GM21825 (cell line): Measurements from ENCODE around the gene TMSB4X.
"Not testable (repeated sequence)": the region's sequence is repeated elsewhere in the genome, so short reads cannot be mapped to it uniquely, and the experiment has no call there.

ENCODE experiments used
- ATAC-seq: cut with Tn5 transposase; IDR thresholded peaks from one replicate; pipeline ENCODE4 v1.9.1; 2021; ENCODE audit warnings: mild to moderate bottlenecking, moderate library complexity; ENCODE audit not compliant: unreplicated experiment

Gene TMSB4X

GRCh38 chrX:12975991-12976558, 1.2 kb downstream of the TMSB4X start:
- no peak for ATAC-seq

GRCh38 chrX:12976819-12977732, 2.2 kb downstream of the TMSB4X start:
- ATAC-seq, result not testable (repeated sequence)

GRCh38 chrX:12977761-12978204, 2.9 kb downstream of the TMSB4X start:
- ATAC-seq, result no peak

- ATAC-seq, result peak; percentile 51
Measured at GRCh38 chrX:12978205-12979025, 3.5 kb downstream of the TMSB4X start.

- no peak for ATAC-seq
Measured at GRCh38 chrX:12979026-12979607, 4.2 kb downstream of the TMSB4X start.

- no peak for ATAC-seq
Measured at GRCh38 chrX:12979616-12980015, 4.7 kb downstream of the TMSB4X start.

GRCh38 chrX:12980039-12980438, 5.1 kb downstream of the TMSB4X start:
- not testable (repeated sequence) for ATAC-seq

GRCh38 chrX:12981880-12982279, 7.0 kb downstream of the TMSB4X start:
- ATAC-seq, result no peak

GRCh38 chrX:12984603-12985319, 9.9 kb downstream of the TMSB4X start:
- peak; percentile 62 for ATAC-seq

GRCh38 chrX:12985331-12985730, 10.4 kb downstream of the TMSB4X start:
- no peak for ATAC-seq

GRCh38 chrX:12986164-12986779, 11.4 kb downstream of the TMSB4X start:
- peak; percentile 46 for ATAC-seq

- ATAC-seq, result no peak
Measured at GRCh38 chrX:12986886-12987285, 12.0 kb downstream of the TMSB4X start.

- no peak for ATAC-seq
Measured at GRCh38 chrX:12987340-12987739, 12.4 kb downstream of the TMSB4X start.

- no peak for ATAC-seq
Measured at GRCh38 chrX:12987900-12988594, 13.1 kb downstream of the TMSB4X start.

- no peak for ATAC-seq
Measured at GRCh38 chrX:12988797-12989196, 13.9 kb downstream of the TMSB4X start.

GRCh38 chrX:12989461-12989860, 14.6 kb downstream of the TMSB4X start:
- ATAC-seq, result no peak

GRCh38 chrX:12991575-12991974, 16.7 kb downstream of the TMSB4X start:
- no peak for ATAC-seq

GRCh38 chrX:12992544-12993118, 17.7 kb downstream of the TMSB4X start:
- no peak for ATAC-seq

- no peak for ATAC-seq
Measured at GRCh38 chrX:12993826-12994225, 18.9 kb downstream of the TMSB4X start.
